Dermis microvascular lymphatic vessel endothelial cell (primary cell): ENCODE results near the gene IL17RB. TPM values are rescaled to one million over a fixed set of nuclear protein-coding genes. Genes with fewer than 3 reads are reported as not detected.

Source experiments
- DNase-seq, 2 donors: peaks; one replicate each; pipeline versions ENCODE4 v3.0.0 to v3.0.0-alpha.2; 2010; ENCODE audit warnings: low read depth in 2 of 2
- total RNA-seq: library from RNA; depleted of rRNA; stranded (reverse); fragments of >200 nt; gene quantifications from 2 replicates; pipeline ENCODE4 v1.2.1, GENCODE V29; 2014

IL17RB gene
- total RNA-seq, 1 donor from 2014 or later = 0.13 TPM

DNA sequence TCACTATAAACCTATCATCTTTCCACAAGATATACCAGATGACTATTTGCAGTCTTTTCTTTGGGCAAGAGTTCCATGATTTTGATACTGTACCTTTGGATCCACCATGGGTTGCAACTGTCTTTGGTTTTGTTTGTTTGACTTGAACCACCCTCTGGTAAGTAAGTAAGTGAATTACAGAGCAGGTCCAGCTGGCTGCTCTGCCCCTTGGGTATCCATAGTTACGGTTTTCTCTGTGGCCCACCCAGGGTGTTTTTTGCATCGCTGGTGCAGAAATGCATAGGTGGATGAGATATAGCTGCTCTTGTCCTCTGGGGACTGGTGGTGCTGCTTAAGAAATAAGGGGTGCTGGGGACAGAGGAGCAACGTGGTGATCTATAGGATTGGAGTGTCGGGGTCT lies 33.9 kb upstream of the IL17RB start:
- no peak for DNase-seq

GRCh38 chr3:53813229-53813628 lies 33.1 kb upstream of the IL17RB start:
- no peak for DNase-seq

DNA sequence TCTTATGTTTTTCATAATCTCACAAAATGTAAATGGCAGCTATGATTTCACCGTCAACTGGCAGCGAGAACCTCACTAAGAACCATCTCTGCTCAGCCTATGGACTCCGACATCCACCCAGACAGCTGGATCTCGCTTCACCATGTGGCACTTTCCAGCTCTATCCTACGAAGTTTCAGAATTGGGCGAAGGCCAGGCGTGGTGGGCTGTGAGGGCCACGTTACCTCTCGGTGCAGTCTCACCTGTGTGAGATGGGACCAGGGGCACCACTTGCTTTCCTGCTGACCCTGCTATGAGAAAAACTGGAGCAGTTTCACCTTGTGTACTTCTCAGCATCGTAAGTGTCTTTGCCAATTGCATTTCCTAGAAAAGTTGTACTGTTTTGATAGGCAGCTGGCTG lies 32.5 kb upstream of the IL17RB start:
- DNase-seq = no peak

- DNase-seq = no peak
These were observed 31.3 kb upstream of the IL17RB start for GRCh38 chr3:53815067-53815466.

GRCh38 chr3:53815651-53816050 lies 30.7 kb upstream of the IL17RB start:
- no peak for DNase-seq

GRCh38 chr3:53816425-53816824 lies 29.9 kb upstream of the IL17RB start:
- DNase-seq = no peak

- DNase-seq = no peak
These were observed 29.2 kb upstream of the IL17RB start for GRCh38 chr3:53817211-53817610.

GRCh38 chr3:53817809-53818208 lies 28.6 kb upstream of the IL17RB start:
- no peak for DNase-seq

DNA sequence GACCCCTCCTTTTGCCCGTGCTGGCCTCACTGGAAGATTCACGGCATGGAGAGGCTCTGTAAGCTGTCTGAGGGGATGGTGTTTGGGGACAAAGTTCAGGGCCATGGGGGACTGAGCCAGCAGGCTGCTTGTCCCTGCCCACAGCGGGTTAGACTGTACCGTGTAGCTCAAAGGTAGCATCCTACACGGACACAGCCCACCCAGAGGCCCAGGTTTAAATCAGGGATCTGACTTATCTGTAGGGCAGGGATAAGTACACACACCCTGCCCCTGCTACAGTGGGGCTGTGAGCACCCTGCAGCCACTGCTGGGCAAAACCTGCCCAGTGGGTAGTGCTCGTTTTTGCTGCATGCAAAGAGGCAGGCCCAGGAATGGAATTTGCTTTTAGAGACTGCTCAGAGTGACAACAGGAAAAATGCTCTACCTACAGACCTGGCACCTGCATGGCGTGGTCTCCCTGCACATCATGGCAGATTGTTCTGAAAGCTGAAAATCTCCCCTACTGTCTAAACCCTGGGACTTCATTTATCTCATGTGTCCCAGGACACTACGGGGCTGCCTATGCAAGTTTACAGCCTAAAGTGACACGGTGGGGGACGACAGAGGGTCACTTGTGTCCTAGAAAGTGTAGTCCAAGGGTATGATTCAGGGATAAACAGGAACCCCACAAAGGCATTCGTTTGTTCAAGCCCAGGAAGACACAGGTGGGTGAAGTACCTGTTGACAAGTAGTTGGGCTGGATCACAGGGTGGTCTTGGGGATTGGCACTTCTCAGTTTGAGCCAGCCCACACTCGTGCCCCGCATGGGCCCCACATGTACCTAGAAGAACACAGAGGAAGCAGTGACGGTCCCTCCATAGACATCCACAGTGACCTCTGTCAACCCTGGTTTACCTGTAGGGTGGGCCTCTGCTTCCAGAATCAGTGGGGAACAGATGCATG lies 27.9 kb upstream of the IL17RB start:
- no peak for DNase-seq

DNA sequence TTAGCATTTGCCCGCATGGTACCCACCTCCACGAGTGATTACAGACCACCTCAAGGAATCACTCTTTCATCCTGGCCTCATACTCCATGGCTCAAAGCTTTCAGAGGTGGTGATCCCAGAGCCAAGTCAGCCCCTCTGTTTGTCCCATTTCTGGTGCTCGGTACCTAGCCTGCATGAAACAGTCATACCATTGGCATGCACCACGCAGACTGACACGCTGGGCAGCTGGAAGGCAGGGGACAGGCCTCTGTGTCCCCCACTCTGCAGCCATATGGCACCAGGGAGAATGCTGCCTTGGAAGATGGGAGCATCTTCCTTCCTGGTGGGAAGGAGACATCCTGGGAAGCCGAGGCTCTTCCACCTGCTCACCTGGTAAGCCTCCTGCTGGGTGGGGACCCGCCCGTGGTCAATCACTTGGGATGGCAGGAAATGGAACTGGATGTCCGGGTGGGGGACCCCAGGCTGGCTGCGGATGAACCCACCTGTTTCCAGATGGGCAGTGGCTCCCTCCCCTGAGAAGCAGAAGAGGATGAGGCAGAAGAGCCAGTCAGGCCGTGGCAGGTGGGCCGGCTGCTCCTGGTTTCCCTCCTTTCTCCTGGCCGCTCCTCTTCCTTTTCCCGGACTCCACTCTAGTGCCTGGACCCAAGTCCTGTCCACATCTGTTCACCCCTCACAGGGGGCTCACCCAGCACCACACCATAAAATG lies 27.1 kb upstream of the IL17RB start:
- DNase-seq = no peak

DNA sequence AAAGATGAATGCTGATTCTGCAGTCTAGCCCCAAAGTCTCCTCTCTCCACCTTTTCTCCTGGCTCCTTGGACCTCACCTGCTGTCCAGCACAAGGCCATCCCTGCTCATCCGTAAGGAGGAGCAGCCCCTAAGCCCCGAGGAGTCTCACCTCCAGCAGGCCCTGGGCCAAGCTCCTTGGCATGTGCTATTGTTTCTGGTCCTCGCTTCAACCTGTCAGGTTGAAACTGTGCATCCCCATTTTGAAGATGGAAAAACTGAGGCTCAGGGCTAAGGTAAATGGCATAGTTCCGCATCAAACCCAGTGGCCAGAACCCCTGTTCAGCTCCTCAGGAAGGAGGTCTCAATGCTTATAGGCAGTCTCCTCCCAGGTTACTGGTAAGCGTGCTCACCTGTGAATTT lies 26.3 kb upstream of the IL17RB start:
- no peak for DNase-seq

DNA sequence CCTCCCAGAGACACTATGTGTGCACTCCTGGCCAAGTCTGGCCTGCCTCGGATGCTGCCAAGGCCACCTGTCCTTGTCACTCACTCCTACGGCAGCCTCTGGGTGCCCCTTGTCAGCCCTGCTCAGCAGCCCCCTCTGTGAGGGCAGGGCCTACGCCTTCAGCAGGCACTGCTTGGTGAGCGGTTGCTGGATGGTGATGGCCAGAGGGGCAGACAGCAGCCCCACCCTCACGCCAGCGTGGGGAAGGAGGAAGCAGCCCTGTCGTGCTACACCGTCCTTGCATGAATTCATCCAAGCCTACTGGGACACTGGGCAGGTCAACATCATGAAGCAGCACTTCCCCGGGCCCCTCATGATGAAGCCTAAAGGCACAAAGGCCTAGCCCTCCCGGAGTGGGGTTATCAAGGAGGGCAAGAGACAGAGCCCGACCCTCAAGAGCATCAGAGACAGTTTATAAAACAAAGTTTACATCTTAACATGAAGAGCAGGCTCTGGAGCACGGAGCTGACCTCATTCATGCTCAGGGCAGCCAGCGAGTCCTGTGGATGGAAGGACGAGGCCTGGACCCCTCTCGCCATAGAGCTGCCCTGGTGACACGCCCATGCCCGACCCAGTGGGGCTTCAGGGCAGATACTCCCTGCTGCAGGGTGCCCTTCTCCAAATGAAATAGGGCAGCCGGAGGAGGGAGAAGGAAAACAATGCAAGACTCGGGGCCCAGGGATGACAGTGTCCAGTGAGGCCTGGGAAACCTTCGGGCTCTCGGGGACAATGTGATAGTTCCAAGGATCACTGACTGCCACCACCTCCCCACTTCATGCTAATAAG lies 25.4 kb upstream of the IL17RB start:
- no peak for DNase-seq

- no peak for DNase-seq
These were observed 24.7 kb upstream of the IL17RB start for GRCh38 chr3:53821631-53822121.

DNA sequence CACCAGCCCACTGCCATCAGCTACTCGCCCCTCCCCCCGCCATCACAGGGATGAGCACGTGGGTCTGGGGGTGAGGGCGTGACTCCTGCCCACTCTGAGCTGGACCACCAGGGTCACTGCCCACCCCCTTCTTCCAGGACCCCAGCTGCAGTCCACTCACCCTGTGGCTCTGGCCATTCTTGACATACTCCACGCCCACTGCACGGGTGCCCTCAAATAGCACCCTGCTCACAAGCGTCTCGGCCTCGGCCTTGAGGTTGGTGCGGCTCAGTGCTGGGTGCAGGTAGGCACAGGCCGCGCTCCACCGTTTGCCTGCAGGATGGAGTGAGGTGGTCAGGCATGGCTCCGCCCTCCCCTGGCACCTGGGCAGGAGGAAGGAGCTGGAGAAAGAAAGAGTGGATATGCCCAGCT lies 24.0 kb upstream of the IL17RB start:
- no peak for DNase-seq

- DNase-seq = no peak
These were observed 23.1 kb upstream of the IL17RB start for GRCh38 chr3:53823026-53823955.

GRCh38 chr3:53823956-53824657 lies 22.3 kb upstream of the IL17RB start:
- no peak for DNase-seq

DNA sequence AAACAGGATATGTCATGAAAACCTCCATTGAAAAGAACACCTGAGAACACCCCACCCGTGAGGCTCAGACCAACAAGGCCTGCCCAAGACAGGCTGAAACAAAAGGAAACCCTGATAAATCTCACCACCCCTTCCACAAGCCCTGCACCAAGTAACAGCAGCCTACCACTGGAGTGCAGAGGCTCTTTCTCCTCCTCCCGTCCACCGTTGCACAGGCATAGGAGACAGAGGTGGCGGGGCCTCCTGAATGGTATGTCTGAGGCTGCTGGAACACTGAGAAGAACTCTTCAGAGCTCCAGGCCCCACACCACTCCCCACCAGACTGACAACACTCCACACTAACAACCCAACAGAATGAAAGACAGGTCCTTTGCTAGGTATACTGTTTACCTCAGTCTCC lies 21.6 kb upstream of the IL17RB start:
- DNase-seq = no peak

DNA sequence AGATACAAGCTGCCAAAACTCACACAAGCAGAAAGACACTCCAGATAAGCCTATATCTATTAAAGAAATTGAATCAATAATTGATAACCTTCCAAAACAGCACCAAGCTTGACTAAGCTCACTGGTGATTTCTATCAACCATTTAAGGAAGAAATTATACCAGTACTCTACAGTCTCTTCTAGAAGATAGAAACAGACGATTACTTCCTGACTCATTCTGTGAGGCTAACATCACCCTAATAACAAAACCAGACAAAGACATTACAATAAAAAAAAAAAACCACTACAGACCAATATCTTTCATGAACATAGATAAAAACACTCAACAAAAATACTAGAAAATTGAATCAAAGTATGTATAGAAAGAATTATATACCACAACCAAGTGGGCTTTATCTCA lies 20.3 kb upstream of the IL17RB start:
- no peak for DNase-seq

DNA sequence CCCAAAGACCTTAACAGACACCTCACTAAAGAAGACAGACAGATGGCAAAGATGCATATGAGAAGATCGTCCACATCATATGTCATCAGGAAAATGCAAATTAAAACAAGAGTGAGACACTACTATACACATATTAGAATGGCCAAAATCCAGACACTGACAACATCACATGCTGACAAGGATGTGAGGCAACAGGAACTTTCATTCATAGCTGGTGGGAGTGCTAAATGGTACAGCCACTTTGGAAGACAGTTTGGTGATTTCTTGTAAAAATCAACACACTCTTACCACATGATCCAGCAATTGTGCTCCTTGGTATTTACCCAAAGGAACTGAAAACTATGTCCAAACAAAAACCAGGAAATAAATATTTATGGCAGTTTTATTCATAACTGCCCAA lies 17.8 kb upstream of the IL17RB start:
- DNase-seq = no peak

- DNase-seq = no peak
These were observed 16.8 kb upstream of the IL17RB start for GRCh38 chr3:53829605-53830004.
